Activated CD4-positive, alpha-beta T cell treated with anti-CD3 and anti-CD28 coated beads, Interleukin-2, amount 10 ng/mL, durations not matched to agents 24 days and 14 days (primary cell): ENCODE data around the gene ZNF469. TPM values are rescaled to one million over a fixed set of nuclear protein-coding genes. Genes with fewer than 3 reads are reported as not detected.
A peak's percentile ranks its signal among the peaks of the same experiment; 100 is the strongest.

Source experiments
- DNase-seq: peaks from one replicate; pipeline ENCODE4 v3.0.0; 2022
- H3K27ac Mint-ChIP-seq: one replicate; pipeline ENCODE4 v1.8.0; 2022; ENCODE audit warnings: mild to moderate bottlenecking, mixed read lengths
- H3K27me3 Mint-ChIP-seq: one replicate; pipeline ENCODE4 v1.8.0; 2022; ENCODE audit warnings: mixed read lengths
- H3K36me3 Mint-ChIP-seq: one replicate; pipeline ENCODE4 v1.8.0; 2022; ENCODE audit warnings: low read depth, mild to moderate bottlenecking, mixed read lengths
- H3K4me1 Mint-ChIP-seq: one replicate; pipeline ENCODE4 v1.8.0; 2021; ENCODE audit warnings: mixed read lengths
- H3K4me3 Mint-ChIP-seq: one replicate; pipeline ENCODE4 v1.8.0; 2022; ENCODE audit warnings: mild to moderate bottlenecking, moderate library complexity, mixed read lengths
- H3K9me3 Mint-ChIP-seq: one replicate; pipeline ENCODE4 v1.8.0; 2021; ENCODE audit warnings: mixed read lengths
- intact Hi-C: fragments of 100-400 bp; cut with micrococcal nuclease; formaldehyde crosslinking; loops from one replicate; pipeline ENCODE4 v1.15.1; 2023
- total RNA-seq: library from RNA; stranded (reverse); gene quantifications from 2 replicates; pipeline ENCODE4 v1.2.3, GENCODE V29; 2022

The ZNF469 gene
- total RNA-seq, 1 donor from 2014 or later: 0.63 TPM

DNA sequence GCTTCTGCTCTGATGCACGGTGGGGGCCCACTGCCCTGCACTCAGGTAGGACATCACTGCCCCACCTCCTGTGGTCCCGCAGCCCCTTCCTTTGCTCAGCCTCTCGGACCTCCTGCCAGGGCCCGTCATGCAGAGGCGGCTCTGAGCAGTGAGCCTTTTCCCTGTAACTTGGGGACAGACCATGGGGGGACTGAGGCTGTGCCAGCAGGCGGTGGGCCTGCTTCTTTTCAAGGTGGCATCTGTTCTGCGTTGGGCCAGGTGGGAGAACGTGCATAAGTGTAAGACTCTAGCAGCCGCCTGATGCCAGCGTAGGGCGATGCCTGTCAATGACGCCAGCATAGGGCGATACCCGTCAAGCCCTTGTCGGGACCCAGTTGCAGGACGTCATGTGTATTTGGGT, 40.3 kb upstream of the ZNF469 start:
- DNase-seq: no peak
- intact Hi-C loops: no loop called here

DNA sequence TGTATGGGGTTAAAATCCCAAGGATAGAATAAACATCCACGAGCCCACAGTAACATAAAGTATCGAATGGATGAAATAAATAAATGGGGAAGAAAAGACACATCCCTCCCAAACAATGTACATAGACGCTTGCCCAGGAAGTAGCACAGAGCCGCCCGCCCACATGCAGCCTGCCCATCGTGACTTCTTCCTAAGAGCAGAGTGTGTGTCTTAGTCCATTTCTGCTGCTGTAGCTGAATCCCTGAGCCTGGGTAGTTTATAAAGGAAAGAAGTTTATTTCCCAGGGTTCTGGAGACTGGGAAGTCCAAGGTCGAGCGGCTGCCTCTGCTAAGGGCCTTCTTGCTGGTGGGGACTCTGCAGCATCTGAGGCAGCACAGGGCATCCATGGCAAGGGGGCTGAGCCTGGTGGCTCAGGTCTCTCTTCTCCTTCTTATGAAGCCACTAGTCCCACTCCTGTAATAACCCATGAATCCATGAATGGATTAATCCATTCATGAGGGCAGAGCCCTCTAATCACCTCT, 39.4 kb upstream of the ZNF469 start:
- Mint-ChIP-seq H3K36me3 (no peaks in the 10 kb centered on the region), H3K4me3 (no peak overlapping the region), H3K9me3 (no peaks in the 10 kb centered on the region), H3K27me3 (no peaks in the 10 kb centered on the region), H3K4me1 (peaks cover 2% of the 10 kb centered on the region), H3K27ac (no peak overlapping the region)
- no peak for DNase-seq
- intact Hi-C loops: no loop called here

More for the DNA sequence above, 40.3 kb upstream of the ZNF469 start:
- Mint-ChIP-seq H3K27me3 (no peaks in the 10 kb centered on the region), H3K36me3 (no peaks in the 10 kb centered on the region), H3K4me3 (no peak overlapping the region), H3K27ac (no peak overlapping the region), H3K9me3 (no peaks in the 10 kb centered on the region), H3K4me1 (no peaks in the 10 kb centered on the region)

GRCh38 chr16:88344411-88345030, 38.2 kb upstream of the ZNF469 start:
- peaks cover 2% of the 10 kb centered on the region for H3K4me1 Mint-ChIP-seq
- H3K9me3 Mint-ChIP-seq: peaks cover 4% of the 10 kb centered on the region
- no peaks in the 10 kb centered on the region for H3K27me3 Mint-ChIP-seq
- no peak overlapping the region for H3K4me3 Mint-ChIP-seq
- H3K36me3 Mint-ChIP-seq: no peaks in the 10 kb centered on the region
- intact Hi-C loops: no loop called here
- DNase-seq: no peak
- H3K27ac Mint-ChIP-seq: no peak overlapping the region

- no peak for DNase-seq
- peaks cover 5% of the 10 kb centered on the region for H3K9me3 Mint-ChIP-seq
- peaks cover 2% of the 10 kb centered on the region for H3K4me1 Mint-ChIP-seq
- no peak overlapping the region for H3K27ac Mint-ChIP-seq
- no peak overlapping the region for H3K4me3 Mint-ChIP-seq
- no peaks in the 10 kb centered on the region for H3K36me3 Mint-ChIP-seq
- intact Hi-C loops: no loop called here
- H3K27me3 Mint-ChIP-seq: no peaks in the 10 kb centered on the region
These were observed 37.6 kb upstream of the ZNF469 start for GRCh38 chr16:88345031-88345720.

DNA sequence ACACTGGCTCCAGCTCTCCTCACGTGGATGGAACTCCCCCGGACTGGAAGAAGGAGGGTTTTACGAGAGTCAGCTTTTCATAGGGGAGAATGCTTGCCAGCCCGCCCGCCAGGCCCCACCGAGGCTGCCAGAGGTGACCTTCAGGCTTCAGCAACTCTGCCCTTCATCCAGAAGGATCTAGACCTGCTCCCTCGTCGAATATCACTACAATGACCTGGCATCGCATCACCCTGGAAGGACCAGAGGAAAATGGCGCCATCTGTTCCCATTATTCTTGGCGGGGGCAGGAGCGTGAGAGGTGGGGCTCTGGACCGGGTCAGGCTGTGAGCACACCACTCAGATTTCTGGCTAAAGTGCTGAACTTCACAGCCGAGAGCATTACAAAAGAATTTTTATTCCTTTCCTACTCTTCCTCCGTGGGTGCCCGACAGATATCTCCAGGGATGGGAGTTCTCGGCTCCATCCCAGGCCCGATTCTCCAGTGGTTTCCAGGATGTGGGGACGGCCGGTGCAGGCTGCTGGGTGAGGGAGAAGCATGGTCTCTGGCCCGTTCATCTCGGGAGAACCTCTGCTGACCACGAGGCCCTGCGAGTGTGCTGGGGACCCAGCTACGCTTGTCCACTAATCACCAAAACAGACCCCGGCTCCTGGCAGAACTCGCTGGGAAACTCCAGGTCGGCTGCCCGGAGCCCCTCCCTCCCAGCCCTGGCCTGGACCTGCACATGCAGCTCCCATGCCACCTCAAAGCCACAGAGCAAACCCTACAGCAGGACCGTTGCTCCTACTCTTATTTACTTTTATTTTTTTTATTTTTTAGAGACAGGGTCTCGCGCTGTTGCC, 36.8 kb upstream of the ZNF469 start:
- intact Hi-C loops: no loop called here
- H3K27me3 Mint-ChIP-seq: no peaks in the 10 kb centered on the region
- no peaks in the 10 kb centered on the region for H3K36me3 Mint-ChIP-seq
- H3K4me3 Mint-ChIP-seq: no peak overlapping the region
- peaks cover 5% of the 10 kb centered on the region for H3K9me3 Mint-ChIP-seq
- no peak overlapping the region for H3K27ac Mint-ChIP-seq
- no peak for DNase-seq
- peaks cover 2% of the 10 kb centered on the region for H3K4me1 Mint-ChIP-seq

DNA sequence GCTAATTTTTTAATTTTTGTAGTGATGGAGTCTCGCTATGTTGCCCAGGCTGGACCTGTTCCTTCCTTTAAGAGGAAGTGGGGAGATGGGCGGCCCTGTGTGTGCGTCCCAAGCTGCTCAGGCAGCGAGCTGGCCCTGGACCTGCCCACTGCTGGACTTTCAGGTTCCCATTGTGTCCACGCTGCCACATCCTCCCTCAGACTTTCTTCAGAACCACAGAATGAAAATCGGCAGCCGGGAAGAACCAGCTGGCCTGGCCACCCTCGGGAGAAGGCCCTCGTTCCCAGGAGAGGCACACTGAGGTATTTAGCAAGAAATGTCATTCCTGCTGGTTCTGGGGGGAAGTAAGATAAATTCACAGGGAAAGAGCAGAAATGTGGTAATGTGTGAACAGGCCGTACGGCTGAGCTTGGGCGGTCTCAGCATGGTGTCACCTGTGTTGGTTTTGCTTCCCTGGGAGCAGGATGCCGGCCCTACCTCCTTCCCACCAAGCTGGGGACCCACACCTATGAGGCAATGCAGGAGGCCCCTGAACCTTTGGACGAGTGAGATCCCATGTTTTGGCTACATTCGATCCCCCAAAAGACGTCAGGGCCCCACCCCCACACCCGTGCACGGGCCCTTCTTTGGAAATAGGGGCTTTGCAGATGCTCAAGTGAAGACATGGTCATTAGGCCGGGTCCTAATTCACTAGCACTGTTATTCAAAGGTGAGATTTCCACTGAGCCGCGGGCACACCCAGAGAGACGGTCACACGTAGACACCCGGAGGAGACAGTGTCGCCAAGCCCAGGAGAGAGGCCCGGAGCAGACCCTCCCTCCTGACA, 35.9 kb upstream of the ZNF469 start:
- Mint-ChIP-seq H3K4me3 (no peak overlapping the region), H3K36me3 (no peaks in the 10 kb centered on the region), H3K27me3 (no peaks in the 10 kb centered on the region), H3K4me1 (peaks cover 2% of the 10 kb centered on the region), H3K9me3 (peaks cover 5% of the 10 kb centered on the region), H3K27ac (no peak overlapping the region)
- no peak for DNase-seq
- intact Hi-C loops: no loop called here

GRCh38 chr16:88347656-88348376, 34.9 kb upstream of the ZNF469 start:
- Mint-ChIP-seq H3K9me3 (peaks cover 5% of the 10 kb centered on the region), H3K27me3 (no peaks in the 10 kb centered on the region), H3K36me3 (no peaks in the 10 kb centered on the region), H3K4me3 (no peak overlapping the region), H3K4me1 (peaks cover 2% of the 10 kb centered on the region), H3K27ac (peak overlapping the region; percentile 65)
- peak; percentile 74 for DNase-seq
- intact Hi-C loops: no loop called here

DNA sequence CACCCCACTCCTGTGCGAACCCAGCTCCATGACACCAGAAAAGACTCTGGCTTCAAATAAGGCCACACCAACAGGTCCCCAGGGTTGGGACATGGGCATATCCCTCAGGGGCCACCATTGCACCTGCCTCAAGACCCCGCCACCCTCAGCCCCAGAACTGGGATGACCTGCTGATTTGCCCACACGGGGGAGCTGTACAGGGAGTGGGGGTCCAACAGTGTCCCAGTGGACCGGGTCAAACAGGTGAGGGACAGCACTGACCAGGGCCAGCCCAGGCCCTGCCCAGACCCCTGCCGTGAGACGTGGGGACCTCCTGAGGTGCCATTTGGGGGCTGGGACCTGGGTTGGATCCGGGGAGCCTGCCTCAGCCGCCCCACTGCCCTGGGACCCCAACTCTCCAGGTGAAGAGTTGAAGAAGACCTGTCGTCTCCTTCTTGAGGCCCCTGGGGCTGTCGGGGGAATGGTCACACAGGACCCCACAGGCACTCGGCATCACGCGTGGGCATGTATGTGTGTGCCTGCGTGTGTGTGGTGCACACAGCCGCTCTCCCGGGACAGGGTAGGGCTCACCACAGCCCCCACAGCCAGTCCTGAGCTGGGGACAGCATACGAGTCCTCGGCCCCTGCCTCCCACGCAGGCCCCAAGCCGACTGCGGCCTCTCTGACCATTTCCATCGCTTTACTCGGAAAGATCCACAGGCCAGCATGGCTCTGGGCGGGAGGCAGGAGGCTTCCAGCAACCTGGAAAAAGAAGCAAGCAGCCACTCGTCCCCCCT, 34.2 kb upstream of the ZNF469 start:
- no peak for DNase-seq
- H3K27ac Mint-ChIP-seq: peak overlapping the region; percentile 65
- intact Hi-C loops: no loop called here
- peaks cover 2% of the 10 kb centered on the region for H3K4me1 Mint-ChIP-seq
- peaks cover 5% of the 10 kb centered on the region for H3K9me3 Mint-ChIP-seq
- H3K4me3 Mint-ChIP-seq: no peak overlapping the region
- no peaks in the 10 kb centered on the region for H3K36me3 Mint-ChIP-seq
- H3K27me3 Mint-ChIP-seq: no peaks in the 10 kb centered on the region

DNA sequence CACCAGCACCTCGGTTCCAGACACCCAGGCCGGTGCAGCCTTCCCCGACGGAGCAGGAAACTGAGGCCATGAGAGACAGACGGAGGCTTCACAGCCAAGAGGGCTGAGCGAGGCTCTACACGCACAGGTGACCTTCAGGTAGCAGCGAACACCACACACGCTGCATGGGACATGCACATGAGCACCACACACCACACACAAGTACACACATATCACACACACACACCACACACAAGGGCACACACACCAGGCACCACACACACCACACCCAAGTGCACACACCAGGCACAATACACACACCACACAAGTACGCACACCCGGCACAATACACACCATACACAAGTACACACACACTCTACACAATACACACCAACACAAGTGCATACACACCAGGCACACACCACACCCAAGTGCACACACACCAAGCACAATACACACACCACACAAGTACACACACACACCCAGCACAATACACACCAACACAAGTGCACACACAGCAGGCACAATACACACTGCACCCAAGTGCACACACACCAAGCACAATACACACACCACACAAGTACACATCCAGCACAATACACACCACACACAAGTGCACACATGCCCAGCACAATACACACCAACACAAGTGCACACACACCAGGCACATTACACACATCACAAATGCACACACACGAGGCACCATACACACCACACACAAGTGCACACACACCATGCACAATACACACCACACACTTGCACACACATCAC, 33.4 kb upstream of the ZNF469 start:
- intact Hi-C loops: no loop called here
- no peak for DNase-seq
- no peaks in the 10 kb centered on the region for H3K27me3 Mint-ChIP-seq
- no peak overlapping the region for H3K4me3 Mint-ChIP-seq
- H3K4me1 Mint-ChIP-seq: peaks cover 2% of the 10 kb centered on the region
- no peaks in the 10 kb centered on the region for H3K36me3 Mint-ChIP-seq
- H3K27ac Mint-ChIP-seq: no peak overlapping the region
- H3K9me3 Mint-ChIP-seq: peaks cover 5% of the 10 kb centered on the region

DNA sequence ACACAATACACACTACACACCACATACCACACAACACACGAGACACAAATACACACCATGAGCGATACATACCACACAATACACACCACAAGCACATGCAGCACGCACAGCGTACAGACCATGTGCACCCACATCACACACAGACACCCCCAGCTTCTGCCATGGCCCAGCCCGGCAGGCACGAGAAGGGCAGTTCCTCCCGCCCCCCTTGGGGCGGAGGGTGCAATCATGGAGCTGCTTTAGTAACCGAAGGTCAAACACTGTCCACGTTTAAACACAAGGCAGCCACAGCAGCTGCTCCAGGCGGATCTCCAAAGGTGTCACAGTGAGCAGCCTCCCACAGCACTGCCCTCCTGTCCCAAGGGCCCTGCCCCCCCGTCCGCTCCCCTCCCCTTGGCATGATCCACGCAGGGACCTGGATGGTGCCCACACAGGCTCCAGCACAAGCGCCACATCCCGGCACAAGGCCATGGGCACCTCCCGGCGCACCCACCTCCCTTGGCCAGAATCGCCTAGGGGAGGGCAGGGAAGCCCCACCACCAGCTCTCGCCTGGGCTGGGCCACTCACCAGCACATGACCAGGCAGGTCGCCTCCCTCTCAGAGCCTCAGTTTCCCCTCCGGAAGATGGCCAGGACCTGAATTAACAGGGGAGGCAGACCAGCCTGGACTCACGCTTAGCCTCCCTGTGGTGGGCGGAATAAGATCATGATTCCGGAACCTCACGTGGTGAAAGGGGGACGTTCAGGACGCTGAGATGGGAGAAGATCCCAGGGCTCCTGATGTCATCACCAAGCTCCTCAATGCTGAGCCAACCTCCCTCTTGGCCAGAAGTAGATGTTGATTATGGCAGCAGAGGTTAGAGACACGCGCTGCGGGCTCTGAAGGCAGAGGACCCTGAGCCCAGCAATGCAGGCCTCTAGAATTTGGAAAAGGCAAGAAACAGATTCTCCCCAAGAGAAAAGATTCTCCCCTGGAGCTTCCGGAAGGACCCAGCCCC, 32.6 kb upstream of the ZNF469 start:
- Mint-ChIP-seq H3K27me3 (no peaks in the 10 kb centered on the region), H3K4me1 (peaks cover 2% of the 10 kb centered on the region), H3K27ac (no peak overlapping the region), H3K4me3 (no peak overlapping the region), H3K9me3 (peaks cover 5% of the 10 kb centered on the region), H3K36me3 (no peaks in the 10 kb centered on the region)
- intact Hi-C loops: no loop called here
- DNase-seq: no peak

DNA sequence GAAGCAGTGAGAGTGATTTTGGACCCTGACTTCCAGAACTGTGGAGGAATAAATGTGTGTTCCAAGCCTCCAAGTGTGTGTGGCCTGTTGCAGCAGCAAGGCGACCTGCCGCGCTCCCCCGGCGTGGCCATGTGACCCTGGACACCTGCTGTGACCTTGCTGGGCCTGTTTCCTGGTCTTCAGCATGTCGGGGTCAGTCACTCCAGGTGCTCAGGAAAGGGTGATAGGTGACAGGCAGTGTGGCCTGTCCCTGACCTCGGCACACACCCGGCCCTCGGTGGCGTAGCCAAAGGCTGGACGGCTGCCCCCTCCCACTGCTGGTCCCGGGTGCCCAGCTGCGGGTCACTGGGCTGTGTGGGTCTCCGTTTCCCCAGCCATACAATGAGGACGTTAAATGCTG, 31.8 kb upstream of the ZNF469 start:
- Mint-ChIP-seq H3K27me3 (no peaks in the 10 kb centered on the region), H3K9me3 (peaks cover 5% of the 10 kb centered on the region), H3K4me1 (peaks cover 2% of the 10 kb centered on the region), H3K36me3 (no peaks in the 10 kb centered on the region), H3K27ac (no peak overlapping the region), H3K4me3 (no peak overlapping the region)
- no peak for DNase-seq
- intact Hi-C loops: no loop called here
